HG03025 (cell line): Measurements from ENCODE around the gene PDPK1.
"Not testable (repeated sequence)": the region's sequence is repeated elsewhere in the genome, so short reads cannot be mapped to it uniquely, and the experiment has no call there.

Experiments
- ATAC-seq: cut with Tn5 transposase; IDR thresholded peaks from one replicate; pipeline ENCODE4 v1.9.1; 2021; ENCODE audit warnings: mild to moderate bottlenecking, moderate library complexity; ENCODE audit not compliant: unreplicated experiment, low FRiP score

PDPK1 gene

GRCh38 chr16:2539192-2539844, 1.5 kb downstream of the PDPK1 start:
- ATAC-seq = not testable (repeated sequence)

- ATAC-seq = not testable (repeated sequence)
Measured at GRCh38 chr16:2539845-2540458, 2.1 kb downstream of the PDPK1 start.

DNA sequence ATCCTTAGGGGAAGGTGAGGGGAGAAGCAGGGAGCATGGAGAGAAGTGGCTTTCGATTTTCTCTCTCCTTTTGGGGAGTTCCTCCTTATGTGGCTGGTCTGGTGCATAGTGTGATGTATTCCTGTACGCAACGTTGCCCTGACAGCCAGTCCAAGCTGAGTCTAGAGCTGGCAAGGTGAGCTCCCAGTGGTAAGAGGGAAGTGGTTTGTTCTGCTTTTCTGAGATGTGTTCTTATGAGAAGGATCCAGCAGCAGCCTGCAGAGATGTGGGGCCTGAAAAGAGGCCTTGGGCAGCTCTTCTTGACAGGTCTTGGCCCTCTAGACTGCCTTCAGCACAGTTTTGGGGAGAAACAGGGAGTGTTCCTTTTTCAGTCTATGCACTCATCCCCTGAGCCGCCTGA, 3.1 kb downstream of the PDPK1 start:
- not testable (repeated sequence) for ATAC-seq

GRCh38 chr16:2541409-2541808, 3.6 kb downstream of the PDPK1 start:
- not testable (repeated sequence) for ATAC-seq

DNA sequence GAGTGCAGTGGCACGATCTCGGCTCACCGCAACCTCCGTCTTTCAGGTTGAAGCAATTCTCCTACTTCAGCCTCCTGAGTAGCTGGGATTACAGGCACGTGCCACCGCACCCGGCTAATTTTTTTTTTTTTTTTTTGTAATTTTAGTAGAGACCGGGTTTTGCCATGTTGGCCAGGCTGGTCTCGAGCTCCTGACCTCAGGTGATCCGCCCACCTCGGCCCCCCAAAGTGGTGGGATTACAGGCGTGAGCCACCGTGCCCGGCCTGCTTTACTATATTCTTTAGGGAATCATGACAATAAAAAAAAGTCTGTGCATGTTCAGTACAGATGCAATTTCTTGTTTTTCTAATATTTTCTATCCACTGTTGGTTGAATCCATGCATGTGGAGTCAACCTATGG, 6.0 kb downstream of the PDPK1 start:
- not testable (repeated sequence) for ATAC-seq

DNA sequence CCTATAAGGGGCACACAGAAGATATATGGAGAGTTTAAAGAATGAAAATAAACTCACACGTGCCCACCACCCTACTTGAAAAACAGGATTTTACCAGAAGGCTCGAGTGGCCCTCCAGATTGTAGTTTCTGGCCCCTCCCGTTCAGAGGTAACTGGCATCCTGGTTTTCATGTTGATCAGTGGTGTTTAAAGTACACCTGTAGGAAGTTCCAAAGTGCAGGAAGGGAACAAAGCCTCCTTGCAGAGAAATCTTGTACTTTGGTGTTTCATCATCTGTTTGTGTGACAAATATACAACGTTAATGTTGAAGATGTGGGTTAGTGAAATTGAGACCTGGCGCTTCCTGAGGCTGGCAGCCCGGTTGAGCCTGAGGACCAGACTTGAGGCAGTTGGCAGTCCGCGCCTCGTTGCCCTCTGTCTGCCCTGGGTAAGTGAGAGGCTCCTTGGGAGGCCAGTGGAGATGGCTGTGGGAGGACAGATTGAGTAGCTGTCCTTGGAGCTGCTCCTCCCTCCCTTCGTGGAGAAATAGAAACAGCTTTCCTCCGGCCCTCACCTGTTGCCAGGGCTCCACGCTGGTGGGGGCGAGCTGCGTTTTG, 12.6 kb downstream of the PDPK1 start:
- ATAC-seq = not testable (repeated sequence)

DNA sequence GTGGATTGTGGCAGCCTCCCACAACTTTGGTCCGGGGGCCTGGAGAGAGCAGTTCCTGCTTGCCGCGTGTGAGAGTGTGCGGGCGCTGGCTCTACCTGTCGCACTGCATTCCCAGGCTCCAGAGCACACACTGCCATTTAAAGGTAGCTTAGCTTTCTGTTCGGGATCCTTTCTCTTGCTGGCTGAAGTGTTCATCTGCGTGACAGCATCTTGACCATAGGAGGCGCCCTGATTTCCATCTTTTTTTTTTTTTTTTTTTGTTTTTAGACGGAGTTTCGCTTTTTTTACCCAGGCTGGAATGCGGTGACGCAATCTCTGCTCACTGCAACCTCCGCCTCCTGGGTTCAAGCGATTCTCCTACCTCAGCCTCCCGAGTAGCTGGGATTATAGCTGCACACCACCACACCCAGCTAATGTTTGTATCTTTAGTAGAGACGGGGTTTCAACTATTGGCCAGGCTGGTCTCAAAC, 13.6 kb downstream of the PDPK1 start:
- not testable (repeated sequence) for ATAC-seq

DNA sequence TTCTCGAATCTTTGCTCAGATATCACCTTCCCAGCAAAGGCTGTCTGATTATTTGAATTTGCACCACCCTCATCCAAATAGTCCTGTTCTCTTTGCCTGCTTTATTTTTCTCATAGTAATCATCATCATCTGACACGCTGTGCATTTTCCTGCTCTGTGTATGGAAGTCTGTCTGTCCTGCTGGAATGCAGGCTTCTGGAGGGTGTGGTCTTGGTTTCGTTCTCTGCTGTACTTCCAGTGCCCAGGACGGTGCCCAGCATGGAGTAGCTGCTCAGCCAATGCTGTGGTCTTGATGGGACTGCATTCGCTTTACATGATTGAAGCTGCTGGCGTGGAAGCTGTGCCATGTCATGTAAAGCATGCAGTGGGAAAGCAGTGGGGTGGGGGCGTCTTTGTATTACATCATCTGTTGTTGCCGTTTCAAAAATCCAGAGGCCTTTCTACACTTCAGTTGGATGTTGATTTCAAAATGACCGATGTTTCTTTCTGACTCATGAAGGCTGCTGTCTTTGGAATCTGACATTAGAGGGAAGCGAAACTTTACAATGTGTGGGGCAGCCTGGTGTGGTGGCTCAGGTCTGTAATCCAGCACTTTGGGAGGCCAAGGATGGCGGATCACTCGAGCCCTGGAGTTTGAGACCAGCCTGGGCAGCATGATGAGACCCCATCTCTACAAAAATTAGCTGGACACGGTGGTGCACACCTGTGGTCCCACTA, 17.0 kb downstream of the PDPK1 start:
- ATAC-seq = not testable (repeated sequence)

DNA sequence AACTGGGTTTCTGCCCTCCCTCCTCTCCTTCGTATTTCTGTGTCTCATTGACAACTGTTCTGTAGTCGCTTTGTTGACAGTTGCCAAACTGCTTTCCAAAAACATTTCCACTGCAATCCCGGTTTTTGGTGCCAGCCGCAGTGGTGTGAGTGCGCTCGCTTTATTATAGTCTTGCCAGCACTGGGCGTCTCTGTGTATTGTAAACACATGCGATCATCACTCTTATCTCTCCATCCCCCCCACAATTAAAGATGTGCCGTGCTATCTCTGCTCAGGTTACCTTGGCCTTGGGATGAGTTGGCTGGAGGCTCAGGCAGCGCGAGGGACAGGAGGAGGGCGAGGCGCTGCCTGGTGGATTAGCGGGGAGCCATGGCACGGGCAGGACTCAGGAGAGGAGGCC, 19.3 kb downstream of the PDPK1 start:
- ATAC-seq = not testable (repeated sequence)

DNA sequence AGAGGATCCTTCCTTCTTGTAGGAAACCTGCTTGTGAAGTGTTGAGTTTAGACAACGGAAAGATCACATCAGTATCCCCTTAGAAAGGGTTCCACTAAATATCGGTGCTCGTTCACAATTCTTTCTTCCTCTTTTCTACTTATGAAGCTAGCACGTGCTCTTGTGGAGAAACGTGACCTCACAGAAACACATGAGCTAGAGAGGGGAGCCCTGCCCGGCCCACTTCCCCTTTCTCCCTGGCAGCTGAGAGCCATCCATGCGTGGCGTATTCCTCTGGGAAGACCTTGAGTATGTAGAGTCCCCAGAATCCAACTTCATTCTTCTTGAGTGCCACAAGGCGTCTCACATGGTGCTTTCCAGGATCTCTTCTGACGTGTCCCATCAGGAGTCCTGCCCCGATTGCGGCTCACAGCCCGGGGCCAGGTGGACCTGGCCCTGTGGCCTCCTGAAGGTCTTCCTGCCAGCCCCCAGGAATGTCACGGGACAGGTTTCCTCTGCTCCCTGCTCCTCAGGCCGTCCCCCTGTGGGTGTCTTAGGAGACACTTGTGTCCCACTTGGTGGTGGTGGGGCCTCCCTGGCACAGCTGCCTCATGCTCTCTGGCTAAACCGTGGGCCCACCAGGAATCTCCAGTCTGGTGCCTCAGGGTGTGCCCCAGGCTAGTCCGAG, 22.4 kb downstream of the PDPK1 start:
- not testable (repeated sequence) for ATAC-seq

DNA sequence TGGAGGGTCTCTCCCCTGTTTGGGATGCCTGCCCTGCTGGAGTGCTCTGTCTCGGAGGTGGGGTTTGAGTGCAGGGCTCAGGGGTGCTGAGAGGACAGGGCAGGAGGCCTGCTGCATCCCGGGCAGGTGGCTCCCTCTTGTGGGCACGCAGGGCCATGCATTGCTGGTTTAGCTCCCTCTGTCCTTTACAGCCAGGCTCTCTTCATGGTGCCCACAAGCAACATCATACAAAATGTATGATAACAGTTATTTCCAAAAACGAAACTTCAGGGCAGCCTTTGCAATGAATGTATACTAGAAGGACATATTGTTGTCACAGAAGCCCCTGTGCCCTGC, 22.9 kb downstream of the PDPK1 start:
- ATAC-seq = not testable (repeated sequence)

GRCh38 chr16:2567506-2567905, 29.7 kb downstream of the PDPK1 start:
- ATAC-seq = not testable (repeated sequence)

- not testable (repeated sequence) for ATAC-seq
Measured at GRCh38 chr16:2568573-2568972, 30.8 kb downstream of the PDPK1 start.

DNA sequence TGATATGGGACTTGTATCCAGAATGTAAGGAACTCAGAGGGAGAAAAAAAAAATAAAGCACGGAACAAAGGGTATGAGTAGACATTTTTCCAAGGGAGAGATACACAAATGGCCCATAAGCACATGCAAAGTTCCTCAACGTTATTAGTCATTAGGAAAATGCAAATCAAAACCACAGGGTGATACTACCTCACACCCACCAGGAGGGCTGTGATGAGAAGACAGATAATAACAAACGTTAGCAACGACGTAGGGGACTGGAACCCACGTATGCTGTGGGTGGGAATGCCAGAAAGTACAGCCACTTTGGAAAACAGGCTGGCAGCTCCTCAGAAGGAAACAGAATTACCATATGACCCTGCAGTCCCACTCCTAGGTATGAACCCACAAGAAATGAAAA, 34.9 kb downstream of the PDPK1 start:
- not testable (repeated sequence) for ATAC-seq

DNA sequence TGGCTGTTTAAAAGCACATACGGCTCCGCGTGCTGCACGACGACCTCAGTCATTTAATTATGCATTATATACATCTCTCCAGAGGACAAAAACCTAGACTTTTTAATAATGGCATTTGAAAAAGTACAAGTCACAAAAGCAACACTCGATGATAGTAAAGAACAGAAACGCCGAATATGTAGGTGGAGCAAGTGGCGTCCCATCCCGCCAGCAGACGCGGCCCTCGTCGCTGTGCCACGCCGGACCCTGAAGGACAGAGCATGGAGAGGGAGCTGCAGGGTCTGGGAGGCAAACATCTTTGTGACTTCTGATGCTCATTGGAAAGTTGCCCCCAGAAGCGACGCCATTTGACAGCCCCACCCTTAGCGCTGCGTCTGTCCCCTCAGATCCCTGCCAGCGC, 38.0 kb downstream of the PDPK1 start:
- ATAC-seq = not testable (repeated sequence)

- not testable (repeated sequence) for ATAC-seq
Measured at GRCh38 chr16:2577044-2577443, 39.2 kb downstream of the PDPK1 start.

DNA sequence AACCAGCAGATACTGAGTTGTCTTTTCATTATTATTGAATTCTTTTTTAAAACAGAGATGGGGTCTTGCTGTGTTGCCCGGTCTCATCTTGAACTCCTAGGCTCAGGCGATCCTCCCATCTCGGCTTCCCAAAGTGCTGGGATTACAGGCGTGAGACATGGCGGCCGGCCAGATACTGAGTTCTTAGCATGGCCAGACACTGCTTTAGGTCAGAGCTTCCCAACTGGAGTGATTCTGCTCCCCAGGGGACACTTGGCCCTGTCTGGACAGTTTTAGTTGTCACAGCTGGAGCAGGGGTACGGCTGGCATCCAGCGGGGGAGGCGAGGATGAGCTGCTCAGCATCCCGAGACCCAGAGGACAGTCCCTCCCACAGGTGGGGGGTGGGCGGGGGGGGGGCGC, 41.1 kb downstream of the PDPK1 start:
- not testable (repeated sequence) for ATAC-seq

DNA sequence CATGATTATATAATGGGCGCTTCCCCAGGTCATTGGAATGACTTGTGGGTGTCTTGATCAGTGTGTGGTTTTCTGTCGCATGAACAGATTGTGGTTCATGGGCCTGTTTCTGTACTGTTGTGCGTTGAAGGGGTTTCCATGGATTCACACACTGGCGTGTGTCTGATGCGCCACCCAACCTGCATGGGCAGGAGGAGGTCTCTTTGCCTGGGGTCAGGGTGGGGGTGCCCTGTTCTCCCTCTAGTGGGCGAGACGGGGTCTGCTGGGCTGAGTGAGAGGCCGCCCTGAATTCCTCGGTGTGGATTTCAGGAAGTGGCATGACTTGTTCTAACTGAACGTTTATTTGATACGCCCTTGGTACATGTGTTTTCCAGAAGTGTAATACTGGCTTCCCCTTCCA, 42.3 kb downstream of the PDPK1 start:
- not testable (repeated sequence) for ATAC-seq

- not testable (repeated sequence) for ATAC-seq
Measured at GRCh38 chr16:2580818-2581217, 43.0 kb downstream of the PDPK1 start.
